OCI-LY7 (cell line): ENCODE results near the gene ST7L. TPM values are rescaled to one million over a fixed set of nuclear protein-coding genes. Genes with fewer than 3 reads are reported as not detected.

Experiments
- BruUV-seq: library from RNA; stranded (reverse); fragments of 400-500 nt; replicated peaks from 2 replicates; lab custom pipeline; 2021; lab: Mats Ljungman, UMichigan
- CTCF ChIA-PET: fragments of 300-600 bp; sonication (Branson Sonifier 250); formaldehyde crosslinking; loops from one replicate; lab custom pipeline; 2022; ENCODE audit warnings: antibody characterized with exemption; ENCODE audit not compliant: unreplicated experiment; lab: Charles Lee
- POLR2A ChIA-PET: fragments of 300-600 bp; sonication (Branson Sonifier 250); formaldehyde crosslinking; loops from one replicate; lab custom pipeline; 2022; ENCODE audit warnings: antibody characterized with exemption; lab: Charles Lee
- DNase-seq: peaks from one replicate; pipeline ENCODE4 v3.0.0-alpha.2; 2015; ENCODE audit warnings: low spot score
- H2AFZ ChIP-seq: fragments of 200-600 bp; sonication (generic), shearing (Covaris generic); 2 replicates; pipeline ENCODE4 v1.6.1; 2014; ENCODE audit warnings: mild to moderate bottlenecking, antibody characterized with exemption, low read length, moderate library complexity
- H3K27ac ChIP-seq: fragments of 200-600 bp; sonication (generic); 2 replicates; pipeline ENCODE4 v1.5.1; 2014; ENCODE audit warnings: mixed run types, low read depth, mild to moderate bottlenecking, moderate library complexity, low read length, inconsistent platforms; ENCODE audit not compliant: poor library complexity, severe bottlenecking
- H3K36me3 ChIP-seq: fragments of 200-600 bp; sonication (generic); 2 replicates; pipeline ENCODE4 v1.6.1; 2014; ENCODE audit warnings: mild to moderate bottlenecking, antibody characterized with exemption, low read length, moderate library complexity, mixed read lengths; ENCODE audit not compliant: insufficient read depth
- H3K4me1 ChIP-seq: fragments of 200-600 bp; sonication (generic); 2 replicates; pipeline ENCODE4 v1.5.1; 2014; ENCODE audit warnings: mild to moderate bottlenecking, low read length; ENCODE audit not compliant: insufficient read depth, poor library complexity, severe bottlenecking
- H3K4me2 ChIP-seq: fragments of 200-600 bp; sonication (generic); 2 replicates; pipeline ENCODE4 v1.6.1; 2014; ENCODE audit warnings: mild to moderate bottlenecking, low read length
- H3K4me3 ChIP-seq: fragments of 200-600 bp; sonication (generic); 2 replicates; pipeline ENCODE4 v1.5.1; 2014; ENCODE audit warnings: mild to moderate bottlenecking, low read depth, low read length; ENCODE audit not compliant: poor library complexity, severe bottlenecking
- H3K79me2 ChIP-seq: fragments of 200-600 bp; sonication (generic); 2 replicates; pipeline ENCODE4 v1.6.1; 2016; ENCODE audit warnings: low read depth, mild to moderate bottlenecking, low read length, moderate library complexity, mixed read lengths; ENCODE audit not compliant: insufficient read depth
- H3K9me2 ChIP-seq: fragments of 200-600 bp; sonication (generic); 2 replicates; pipeline ENCODE4 v1.6.1; 2016; ENCODE audit warnings: mild to moderate bottlenecking, low read length, mixed read lengths; ENCODE audit not compliant: insufficient read depth
- H3K9me3 ChIP-seq: fragments of 200-600 bp; sonication (generic); 2 replicates; pipeline ENCODE4 v1.6.1; 2014; ENCODE audit warnings: mild to moderate bottlenecking, mixed run types, low read length, mixed read lengths
- H4K20me1 ChIP-seq: fragments of 200-600 bp; sonication (generic); 2 replicates; pipeline ENCODE4 v1.6.1; 2014; ENCODE audit warnings: mild to moderate bottlenecking, antibody characterized with exemption, low read length, moderate library complexity, mixed read lengths; ENCODE audit not compliant: insufficient read depth
- CTCF ChIP-seq: fragments of 200-600 bp; sonication (generic); conservative IDR thresholded peaks from 2 replicates; pipeline ENCODE4 v1.5.1; 2014; ENCODE audit warnings: mild to moderate bottlenecking, antibody characterized with exemption, low read length, moderate library complexity, mixed read lengths
- EZH2phosphoT487 ChIP-seq: fragments of 200-600 bp; sonication (generic); IDR thresholded peaks from 2 replicates; pipeline ENCODE4 v1.6.1; 2018; ENCODE audit warnings: low read depth, borderline replicate concordance, mild to moderate bottlenecking, mixed run types, antibody characterized with exemption, low read length, moderate library complexity, mixed read lengths
- intact Hi-C: fragments of 100-400 bp; cut with micrococcal nuclease; formaldehyde crosslinking; loops from one replicate; pipeline ENCODE4 v1.10.0; 2022; ENCODE audit not compliant: unreplicated experiment
- total RNA-seq, 2 experiments: library from RNA; depleted of rRNA in 1 of 2; stranded (reverse); fragments of >200 nt in 1 of 2; shearing (Covaris generic) in 1 of 2; gene quantifications; 2 replicates each; pipeline ENCODE4 v1.2.3, GENCODE V29; 2014 to 2022

ST7L gene
- total RNA-seq, 2 experiments from 2014 or later = 20.2 to 22.8 TPM

GRCh38 chr1:112620377-112620695 is 1.4 kb upstream of the ST7L start:
- no peak for DNase-seq
- Histone ChIP-seq H3K4me3 (peak overlapping the region; percentile 86), H3K36me3 (peaks cover 26% of the 10 kb centered on the region), H3K9me2 (no peaks in the 10 kb centered on the region), H2AFZ (no peak overlapping the region), H3K79me2 (peaks cover 75% of the 10 kb centered on the region), H3K9me3 (no peaks in the 10 kb centered on the region), H4K20me1 (peaks cover 25% of the 10 kb centered on the region), H3K4me2 (peak overlapping the region; percentile 94), H3K4me1 (peaks cover 36% of the 10 kb centered on the region), H3K27ac (peak overlapping the region; percentile 93)
- TSS peak; percentile 69 for BruUV-seq
- POLR2A ChIA-PET = interaction anchor here (0.9 to 1.6 kb wide), 4 partner anchors 17 to 89 kb away, joined by 3 to 7 read pairs (median 4); no protein-coding TSS in a partner anchor
- CTCF ChIA-PET = no interaction called here
- TF ChIP-seq EZH2phosphoT487 (no peak), CTCF (no peak)
- intact Hi-C loops = loop anchor here (1.0 to 10.0 kb wide), 2 partner anchors 81 to 334 kb away; partner anchors contain the start of gene SLC16A1

GRCh38 chr1:112619518-112620376 is 806 bp upstream of the ST7L start, which contains the start of gene CAPZA1:
Gene CAPZA1, plus strand, starts transcription at chr1:112619832. Its CDS starts 13 bp downstream, at chr1:112619845.
- Histone ChIP-seq H3K4me3 (peak within 1 kb of the TSS; percentile 86), H4K20me1 (peaks cover 19% of the 10 kb centered on the region), H3K4me2 (peak within 1 kb of the TSS; percentile 94), H3K79me2 (peaks cover 69% of the 10 kb centered on the region), H2AFZ (peak within 1 kb of the TSS; percentile 91), H3K9me2 (no peaks in the 10 kb centered on the region), H3K4me1 (peaks cover 30% of the 10 kb centered on the region), H3K36me3 (peaks cover 24% of the 10 kb centered on the region), H3K9me3 (no peaks in the 10 kb centered on the region), H3K27ac (peak within 1 kb of the TSS; percentile 93)
- peak; percentile 92 for DNase-seq
- no TSS peak for BruUV-seq
- intact Hi-C loops = loop anchor here (1.0 to 10.0 kb wide), 4 partner anchors 55 to 335 kb away; partner anchors contain the start of genes MOV10, PPM1J and SLC16A1
- ChIA-PET CTCF (interaction anchor here (0.6 kb wide), 1 partner anchor 339 kb away, joined by 4 read pairs; no protein-coding TSS in a partner anchor), POLR2A (interaction anchor here (0.6 to 2.2 kb wide), 9 partner anchors 18 to 229 kb away, joined by 3 to 9 read pairs (median 4); partner anchors contain the start of gene MOV10)
- TF ChIP-seq EZH2phosphoT487 (no peak), CTCF (no peak)
